ENCODE measurements around the gene MTMR1. TPM values are rescaled to one million over a fixed set of nuclear protein-coding genes. Genes with fewer than 3 reads are reported as not detected.

MTMR1 gene
- total and polyA plus RNA-seq, 2 donors (not counting 1 experiment from before 2014, with no cell fraction given) = 30.8 to 67.5 TPM

DNA sequence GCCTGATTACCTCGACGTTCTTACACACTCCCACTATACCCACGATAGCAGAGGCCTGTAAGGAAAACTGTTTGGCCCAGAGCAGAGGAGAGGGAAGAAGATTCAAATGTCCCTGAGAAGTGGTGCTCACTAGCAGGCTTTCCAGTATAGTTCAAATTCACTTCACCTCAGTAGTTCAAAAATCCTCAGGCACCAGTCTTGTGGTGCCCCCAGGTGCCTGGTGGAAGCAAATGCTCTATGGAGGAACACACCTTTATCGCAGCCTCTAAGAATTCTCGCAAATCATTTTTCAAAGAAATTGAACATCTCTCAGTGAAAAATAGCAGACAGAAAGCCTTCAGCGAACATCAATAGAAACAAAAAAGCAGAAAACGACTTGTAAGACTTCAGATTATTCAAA is 12.2 kb upstream of the MTMR1 start:
- Histone ChIP-seq H3K79me2 (ENCODE audit: control insufficient read depth, insufficient read depth, low read length) (no peaks in the 10 kb centered on the region), H3K4me1 (ENCODE audit: control insufficient read depth in 2 of 2, insufficient read depth in 2 of 2, low read length in 2 of 2) (peaks cover 0 to 2% of the 10 kb centered on the region in 2 donors), H3K4me2 (replicated peaks; ENCODE audit: low read depth, low read length, poor library complexity, severe bottlenecking) (no peak overlapping the region), H3K9ac (ENCODE audit: low read length) (no peak overlapping the region), H3K27ac (ENCODE audit: low read length in 2 of 2) (no peak overlapping the region), H3K27me3 (replicated peaks in 1 of 4; ENCODE audit: control extremely low read depth in 1 of 4, control insufficient read depth in 3 of 4, insufficient read depth in 4 of 4, low read length in 3 of 4) (no peaks in the 10 kb centered on the region), H3K36me3 (replicated peaks in 1 of 2; ENCODE audit: control extremely low read depth in 1 of 2, control insufficient read depth in 1 of 2, extremely low read depth in 1 of 2, insufficient read depth in 2 of 2, low read length in 1 of 2) (no peaks in the 10 kb centered on the region), H2AFZ (ENCODE audit: insufficient read depth, low read depth, low read length, poor library complexity, severe bottlenecking) (no peak overlapping the region), H3K9me3 (ENCODE audit: control extremely low read depth in 1 of 3, control insufficient read depth in 2 of 3, insufficient read depth in 1 of 3, low read length in 2 of 3) (peaks cover 0 to 6% (median 0%) of the 10 kb centered on the region in 3 donors), H4K20me1 (ENCODE audit: control insufficient read depth, insufficient read depth, low read length, poor library complexity, severe bottlenecking) (no peaks in the 10 kb centered on the region), H3K4me3 (ENCODE audit: control extremely low read depth in 1 of 5, extremely low read depth in 1 of 5, insufficient read depth in 1 of 5, low read depth in 2 of 5, low read length in 4 of 5) (no peak overlapping the region)
- Mint-ChIP-seq H3K4me1 (peaks cover 2% of the 10 kb centered on the region), H3K4me3 (no peak overlapping the region), H3K27ac (no peak overlapping the region), H3K27me3 (no peaks in the 10 kb centered on the region), H3K9me3 (ENCODE audit: insufficient read depth) (no peaks in the 10 kb centered on the region)
- ChIA-PET POLR2A (no interaction called here), CTCF (interaction anchor here (1.0 to 4.3 kb wide), 5 partner anchors 19 to 40 kb away, joined by 4 to 57 read pairs (median 9); no protein-coding TSS in a partner anchor)
- no CpG with 5 or more reads among the region's 7 CpGs for WGBS (ENCODE audit: insufficient coverage)
- DNase-seq (no peak), ATAC-seq (ENCODE audit: low read depth) (no peak)
- no peak for TF ChIP-seq EZH2 (IDR thresholded peaks at IDR 0.05; ENCODE audit: borderline replicate concordance, insufficient read depth, low read depth, low read length, poor library complexity, severe bottlenecking)
- TF ChIP-seq, protein P1, sequence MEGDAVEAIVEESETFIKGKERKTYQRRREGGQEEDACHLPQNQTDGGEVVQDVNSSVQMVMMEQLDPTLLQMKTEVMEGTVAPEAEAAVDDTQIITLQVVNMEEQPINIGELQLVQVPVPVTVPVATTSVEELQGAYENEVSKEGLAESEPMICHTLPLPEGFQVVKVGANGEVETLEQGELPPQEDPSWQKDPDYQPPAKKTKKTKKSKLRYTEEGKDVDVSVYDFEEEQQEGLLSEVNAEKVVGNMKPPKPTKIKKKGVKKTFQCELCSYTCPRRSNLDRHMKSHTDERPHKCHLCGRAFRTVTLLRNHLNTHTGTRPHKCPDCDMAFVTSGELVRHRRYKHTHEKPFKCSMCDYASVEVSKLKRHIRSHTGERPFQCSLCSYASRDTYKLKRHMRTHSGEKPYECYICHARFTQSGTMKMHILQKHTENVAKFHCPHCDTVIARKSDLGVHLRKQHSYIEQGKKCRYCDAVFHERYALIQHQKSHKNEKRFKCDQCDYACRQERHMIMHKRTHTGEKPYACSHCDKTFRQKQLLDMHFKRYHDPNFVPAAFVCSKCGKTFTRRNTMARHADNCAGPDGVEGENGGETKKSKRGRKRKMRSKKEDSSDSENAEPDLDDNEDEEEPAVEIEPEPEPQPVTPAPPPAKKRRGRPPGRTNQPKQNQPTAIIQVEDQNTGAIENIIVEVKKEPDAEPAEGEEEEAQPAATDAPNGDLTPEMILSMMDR (IDR thresholded peaks at IDR 0.05) = peak; percentile 5
- intact Hi-C loops (cut with micrococcal nuclease) = no loop called here

DNA sequence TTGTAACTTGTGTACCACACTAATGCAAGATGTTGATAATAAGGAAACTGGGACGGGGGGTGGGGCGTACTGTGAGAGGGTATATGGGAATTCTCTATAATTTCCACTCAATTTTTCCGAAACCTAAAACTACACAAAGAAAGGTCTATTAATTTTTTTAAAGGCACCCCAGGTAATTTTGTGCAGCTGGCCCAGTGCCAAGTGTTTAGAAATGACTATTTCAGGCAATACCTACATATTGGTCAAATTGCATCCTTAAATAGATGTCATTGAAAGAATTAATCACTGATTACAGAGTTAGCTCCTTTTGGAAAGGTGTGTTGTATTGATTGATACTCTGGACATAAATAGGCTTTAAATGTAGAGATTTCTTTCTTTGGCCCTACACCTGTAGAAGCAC is 10.1 kb upstream of the MTMR1 start:
- Mint-ChIP-seq H3K9me3 (ENCODE audit: insufficient read depth) (no peaks in the 10 kb centered on the region), H3K4me1 (peaks cover 2% of the 10 kb centered on the region), H3K27ac (no peak overlapping the region), H3K4me3 (no peak overlapping the region), H3K27me3 (no peaks in the 10 kb centered on the region)
- no peaks in the 10 kb centered on the region for H4K20me1 ChIP-seq (ENCODE audit: control insufficient read depth, insufficient read depth, low read length, poor library complexity, severe bottlenecking)
- peaks cover 0 to 3% of the 10 kb centered on the region in 2 donors for H3K4me1 ChIP-seq (ENCODE audit: control insufficient read depth in 2 of 2, insufficient read depth in 2 of 2, low read length in 2 of 2)
- no CpG with 5 or more reads among the region's 3 CpGs for WGBS (ENCODE audit: insufficient coverage)
- no peak overlapping the region for H3K4me2 ChIP-seq (replicated peaks; ENCODE audit: low read depth, low read length, poor library complexity, severe bottlenecking)
- H3K36me3 ChIP-seq (replicated peaks in 1 of 2; ENCODE audit: control extremely low read depth in 1 of 2, control insufficient read depth in 1 of 2, extremely low read depth in 1 of 2, insufficient read depth in 2 of 2, low read length in 1 of 2) = no peaks in the 10 kb centered on the region
- CTCF ChIA-PET = interaction anchor here (0.9 to 4.3 kb wide), 16 partner anchors 11 to 129 kb away, joined by 3 to 72 read pairs (median 6); partner anchors contain the start of gene MTMR1
- DNase-seq (no peak), ATAC-seq (ENCODE audit: low read depth) (no peak)
- TF ChIP-seq, protein P1 (IDR thresholded peaks at IDR 0.05) = no peak
- no peak for TF ChIP-seq EZH2 (IDR thresholded peaks at IDR 0.05; ENCODE audit: borderline replicate concordance, insufficient read depth, low read depth, low read length, poor library complexity, severe bottlenecking)
- no peaks in the 10 kb centered on the region for H3K79me2 ChIP-seq (ENCODE audit: control insufficient read depth, insufficient read depth, low read length)
- H3K27ac ChIP-seq (ENCODE audit: low read length in 2 of 2) = no peak overlapping the region
- H3K9ac ChIP-seq (ENCODE audit: low read length) = no peak overlapping the region
- POLR2A ChIA-PET = interaction anchor here (1.1 kb wide), 1 partner anchor 10 kb away, joined by 5 read pairs; the partner anchor contains the start of gene MTMR1
- intact Hi-C loops (cut with micrococcal nuclease) = loop anchor here (1.0 to 2.0 kb wide), 2 partner anchors 14 to 33 kb away; no protein-coding TSS in a partner anchor
- no peaks in the 10 kb centered on the region for H3K27me3 ChIP-seq (replicated peaks in 1 of 4; ENCODE audit: control extremely low read depth in 1 of 4, control insufficient read depth in 3 of 4, insufficient read depth in 4 of 4, low read length in 3 of 4)
- no peak overlapping the region for H2AFZ ChIP-seq (ENCODE audit: insufficient read depth, low read depth, low read length, poor library complexity, severe bottlenecking)
- no peaks in the 10 kb centered on the region for H3K9me3 ChIP-seq (ENCODE audit: control extremely low read depth in 1 of 3, control insufficient read depth in 2 of 3, insufficient read depth in 1 of 3, low read length in 2 of 3)
- no peak overlapping the region for H3K4me3 ChIP-seq (ENCODE audit: control extremely low read depth in 1 of 5, extremely low read depth in 1 of 5, insufficient read depth in 1 of 5, low read depth in 2 of 5, low read length in 4 of 5)
